Bronchial epithelial cell (primary cell): ENCODE measurements around the gene GOT2. TPM values are rescaled to one million over a fixed set of nuclear protein-coding genes. Genes with fewer than 3 reads are reported as not detected.
"Not testable (repeated sequence)": the region's sequence is repeated elsewhere in the genome, so short reads cannot be mapped to it uniquely, and the experiment has no call there.

ENCODE experiments used
- DNase-seq: peaks from one replicate; pipeline ENCODE4 v3.0.0-alpha.2; 2010; ENCODE audit warnings: low read depth
- FAIRE-seq: peaks from 2 replicates; lab custom pipeline; 2011; peaks lifted over from hg19 to GRCh38; lab: Jason Lieb, UNC
- H3K27me3 ChIP-seq: 2 replicates; pipeline ENCODE4 v1.5.1; 2011; ENCODE audit warnings: low read length; ENCODE audit not compliant: control insufficient read depth, insufficient read depth
- H3K36me3 ChIP-seq: 2 replicates; pipeline ENCODE4 v1.5.1; 2011; ENCODE audit warnings: low read length; ENCODE audit not compliant: control insufficient read depth, insufficient read depth
- H3K4me3 ChIP-seq: 2 replicates; pipeline ENCODE4 v1.5.1; 2011; ENCODE audit warnings: mild to moderate bottlenecking, low read depth, low read length, control low read depth
- CTCF ChIP-seq: IDR thresholded peaks from 2 replicates; pipeline ENCODE4 v1.5.1; 2011; ENCODE audit warnings: mild to moderate bottlenecking, moderate library complexity, low read length, control low read depth, inconsistent platforms; ENCODE audit not compliant: insufficient read depth, severe bottlenecking
- total RNA-seq: library from RNA; depleted of rRNA; stranded (reverse); fragments of >200 nt; gene quantifications from 2 replicates; pipeline ENCODE4 v1.2.1, GENCODE V29; 2014

Gene GOT2
- total RNA-seq, 1 donor from 2014 or later = 31.3 TPM

GRCh38 chr16:58755989-58756649 is 22.0 kb upstream of the GOT2 start:
- no peaks in the 10 kb centered on the region for H3K36me3 ChIP-seq
- DNase-seq = peak; percentile 69
- H3K27me3 ChIP-seq = no peaks in the 10 kb centered on the region
- peak; percentile 75 for TF ChIP-seq CTCF
- H3K4me3 ChIP-seq = no peak overlapping the region
- FAIRE-seq = no peak

- Histone ChIP-seq H3K4me3 (no peak overlapping the region), H3K27me3 (no peaks in the 10 kb centered on the region), H3K36me3 (no peaks in the 10 kb centered on the region)
- DNase-seq (no peak), FAIRE-seq (no peak)
- no peak for TF ChIP-seq CTCF
These were observed 19.6 kb upstream of the GOT2 start for GRCh38 chr16:58753711-58754134.

GRCh38 chr16:58744497-58744896 is 10.4 kb upstream of the GOT2 start:
- no peak for TF ChIP-seq CTCF
- FAIRE-seq (no peak), DNase-seq (no peak)
- Histone ChIP-seq H3K36me3 (no peaks in the 10 kb centered on the region), H3K27me3 (no peaks in the 10 kb centered on the region), H3K4me3 (no peak overlapping the region)

DNA sequence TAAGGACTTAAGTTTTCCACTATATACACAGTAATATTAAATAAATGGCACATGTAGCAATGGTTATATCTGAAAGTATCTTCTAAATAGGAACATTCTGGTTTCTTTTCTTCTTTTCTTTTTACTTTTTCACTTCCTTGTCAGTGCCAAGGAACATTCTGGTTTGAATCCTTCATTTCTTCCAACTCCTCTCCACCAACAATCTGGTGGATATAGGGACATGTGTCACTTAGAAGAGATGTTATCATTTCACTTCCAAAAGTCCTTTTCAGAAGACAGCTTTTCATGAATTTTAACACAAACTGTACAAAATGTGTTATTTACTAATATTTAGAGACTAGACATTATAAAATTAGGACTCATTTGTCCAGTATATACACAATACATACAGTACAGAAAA is 7.9 kb upstream of the GOT2 start:
- FAIRE-seq (no peak), DNase-seq (no peak)
- H3K4me3 ChIP-seq = no peak overlapping the region
- no peaks in the 10 kb centered on the region for H3K27me3 ChIP-seq
- H3K36me3 ChIP-seq = no peaks in the 10 kb centered on the region
- TF ChIP-seq CTCF = no peak

- TF ChIP-seq CTCF = no peak
- Histone ChIP-seq H3K27me3 (no peaks in the 10 kb centered on the region), H3K36me3 (no peaks in the 10 kb centered on the region), H3K4me3 (no peak overlapping the region)
- DNase-seq (no peak), FAIRE-seq (no peak)
These were observed 7.0 kb upstream of the GOT2 start for GRCh38 chr16:58741166-58741565.

- no peak overlapping the region for H3K4me3 ChIP-seq
- DNase-seq = no peak
- no peak for FAIRE-seq
- no peaks in the 10 kb centered on the region for H3K36me3 ChIP-seq
- TF ChIP-seq CTCF = no peak
- H3K27me3 ChIP-seq = no peaks in the 10 kb centered on the region
These were observed 4.7 kb upstream of the GOT2 start for GRCh38 chr16:58738672-58739296.

GRCh38 chr16:58736341-58736740 is 2.2 kb upstream of the GOT2 start:
- not testable (repeated sequence) for H3K36me3 ChIP-seq, FAIRE-seq, H3K4me3 ChIP-seq, H3K27me3 ChIP-seq
- peak; percentile 57 for DNase-seq
